C1 segment of cervical spinal cord (tissue), 14 donors: ENCODE results near the gene MRPL38.

Source experiments
- DNase-seq, 14 donors: peaks; one replicate each; lab custom pipeline; 2025; lab: John Stamatoyannopoulos, UW

The MRPL38 gene

GRCh38 chr17:75904749-75905521 lies at the start of gene MRPL38:
Gene MRPL38, minus strand, starts transcription at chr17:75904884. Its CDS starts 9 bp downstream, at chr17:75904875.
- peak; percentile 61 to 98 (median 84) for DNase-seq

- no peak for DNase-seq
These were observed 46.3 kb upstream of the MRPL38 start for GRCh38 chr17:75950855-75951554.

DNA sequence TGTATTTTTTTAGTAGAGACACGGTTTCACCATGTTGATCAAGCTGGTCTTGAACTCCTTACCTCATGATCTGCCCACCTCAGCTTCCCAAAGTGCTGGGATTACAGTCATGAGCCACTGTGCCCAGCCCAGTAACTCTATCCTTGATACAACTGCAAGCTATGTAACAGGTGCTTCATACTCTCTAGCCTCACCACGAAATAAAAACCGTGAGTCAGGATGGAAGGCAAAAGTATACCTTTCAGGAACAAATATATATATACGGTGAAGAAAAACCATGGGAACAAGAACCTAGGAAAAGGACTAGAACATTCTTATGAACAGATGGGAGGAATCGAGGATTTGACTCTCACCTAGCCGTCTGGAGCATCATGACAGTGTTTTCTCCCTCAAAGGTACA lies 45.7 kb upstream of the MRPL38 start:
- no peak for DNase-seq

DNA sequence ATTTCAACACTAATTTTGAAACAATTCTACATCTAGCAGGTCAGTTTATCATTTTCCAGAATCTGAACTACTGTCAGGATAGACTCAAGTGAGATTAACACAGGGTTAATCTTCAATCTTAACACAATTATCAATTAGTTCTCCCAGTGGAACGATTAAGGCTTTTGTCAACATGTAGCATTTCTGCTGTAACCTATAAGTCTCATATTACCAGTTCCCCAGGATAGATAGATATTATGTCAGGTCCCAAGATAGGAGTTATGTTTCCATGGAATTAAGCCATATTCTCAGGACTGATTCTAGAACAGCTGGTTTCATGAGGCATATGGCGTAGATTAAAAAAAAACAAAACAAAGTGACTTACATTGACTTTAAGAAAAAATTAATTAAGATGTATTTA lies 40.5 kb upstream of the MRPL38 start:
- no peak for DNase-seq

GRCh38 chr17:75943491-75943890 lies 38.8 kb upstream of the MRPL38 start:
- DNase-seq, result no peak

GRCh38 chr17:75942473-75942872 lies 37.8 kb upstream of the MRPL38 start:
- no peak for DNase-seq

DNA sequence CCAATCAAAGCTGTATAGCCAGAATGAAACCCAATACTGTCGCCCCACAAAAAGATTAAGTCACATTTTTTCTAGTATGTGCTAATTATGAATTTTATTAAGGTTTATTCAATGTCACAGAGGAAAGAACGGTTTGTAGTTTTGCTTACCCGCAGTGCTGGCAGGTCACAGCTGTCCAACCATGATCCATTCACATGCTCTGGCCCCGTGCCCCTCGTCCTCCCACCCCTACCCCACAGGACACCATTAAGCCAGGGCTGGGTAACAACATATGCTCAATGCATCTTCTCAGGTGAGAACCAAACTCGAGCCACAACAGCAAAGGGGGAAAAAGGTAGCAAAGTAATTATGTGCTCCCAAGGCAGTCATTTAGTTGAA lies 36.7 kb upstream of the MRPL38 start:
- DNase-seq, result no peak

DNA sequence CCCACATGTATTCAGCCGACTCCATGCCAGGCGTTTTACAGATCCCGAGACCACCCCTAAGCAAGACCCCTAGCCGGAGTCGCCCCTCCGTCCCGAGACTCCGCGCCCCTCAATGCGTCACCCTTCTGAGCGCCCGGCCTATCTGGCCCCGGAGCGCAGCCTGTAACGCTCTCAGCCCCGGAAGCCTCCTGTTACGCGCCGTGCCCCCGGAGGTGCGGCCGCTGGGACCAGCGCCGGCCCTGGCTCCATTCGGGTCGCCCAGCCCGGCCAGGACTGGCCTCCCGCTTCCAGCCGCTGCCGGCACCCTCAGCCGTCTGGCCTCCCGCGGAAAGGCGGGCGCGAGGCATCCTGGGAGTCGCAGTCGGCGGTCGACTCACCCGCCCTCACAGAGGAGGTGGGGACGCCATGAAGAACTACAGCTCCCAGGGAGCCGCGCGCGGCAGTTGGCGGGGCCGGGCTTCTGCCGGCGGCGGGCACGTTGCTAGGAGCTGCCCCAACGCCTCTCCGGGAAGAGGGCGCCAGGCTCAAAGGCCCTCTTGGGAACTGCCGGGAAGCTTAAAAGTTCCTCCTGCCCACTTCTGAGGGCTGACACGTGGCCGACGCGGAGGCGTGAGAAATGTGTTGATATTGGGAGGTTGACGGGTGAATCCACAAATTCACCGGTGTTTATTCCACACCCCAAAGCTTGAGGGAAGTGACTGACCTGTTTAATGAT lies 36.2 kb upstream of the MRPL38 start, which contains the start of gene FBF1:
Gene FBF1, minus strand, starts transcription at position 316 of the 715 bp plus-strand sequence. CDS start 2,893 bp downstream, outside the sequence.
- DNase-seq, result peak; percentile 34 to 97 (median 92)

DNA sequence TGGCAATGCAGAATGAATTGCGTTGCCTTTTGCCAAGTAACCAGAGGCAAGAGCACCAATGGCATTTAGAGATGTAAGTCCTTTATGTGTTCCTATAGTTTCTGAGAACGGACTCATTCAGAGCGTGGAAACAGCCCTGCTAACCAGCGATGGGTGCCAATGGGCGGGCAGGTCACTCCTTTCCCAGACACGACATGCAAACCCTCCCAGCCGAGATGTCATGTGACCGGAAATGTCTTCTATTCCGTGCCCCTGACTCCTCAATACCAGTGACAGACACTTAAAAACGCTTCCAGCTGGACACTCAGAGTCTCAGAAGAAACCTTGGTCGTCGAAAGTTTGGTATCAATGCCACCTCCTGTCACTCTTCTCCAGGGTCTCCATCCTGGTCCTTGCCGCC lies 33.0 kb upstream of the MRPL38 start:
- DNase-seq, result no peak

DNA sequence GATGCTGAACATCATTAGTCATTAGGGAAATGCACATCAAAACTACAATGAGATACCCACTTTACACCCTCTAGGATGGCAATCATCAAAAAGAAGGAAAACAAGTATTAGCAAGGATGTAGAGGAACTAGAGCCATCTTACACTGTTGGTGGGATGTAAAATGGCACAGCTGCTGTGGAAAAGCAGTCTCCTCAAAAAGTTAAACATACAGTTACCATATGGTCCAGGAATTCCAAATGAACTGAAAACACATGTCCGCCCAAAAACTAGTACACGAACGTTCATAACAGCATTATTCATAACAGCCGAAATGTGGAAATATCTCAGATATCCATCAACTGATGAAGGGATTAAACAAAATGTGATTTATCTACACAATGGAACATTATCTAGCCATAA lies 29.1 kb upstream of the MRPL38 start:
- DNase-seq, result no peak

GRCh38 chr17:75932852-75933251 lies 28.2 kb upstream of the MRPL38 start:
- no peak for DNase-seq

- no peak for DNase-seq
These were observed 26.4 kb upstream of the MRPL38 start for GRCh38 chr17:75931062-75931461.

GRCh38 chr17:75927286-75927922 lies 22.7 kb upstream of the MRPL38 start:
- no peak for DNase-seq

DNA sequence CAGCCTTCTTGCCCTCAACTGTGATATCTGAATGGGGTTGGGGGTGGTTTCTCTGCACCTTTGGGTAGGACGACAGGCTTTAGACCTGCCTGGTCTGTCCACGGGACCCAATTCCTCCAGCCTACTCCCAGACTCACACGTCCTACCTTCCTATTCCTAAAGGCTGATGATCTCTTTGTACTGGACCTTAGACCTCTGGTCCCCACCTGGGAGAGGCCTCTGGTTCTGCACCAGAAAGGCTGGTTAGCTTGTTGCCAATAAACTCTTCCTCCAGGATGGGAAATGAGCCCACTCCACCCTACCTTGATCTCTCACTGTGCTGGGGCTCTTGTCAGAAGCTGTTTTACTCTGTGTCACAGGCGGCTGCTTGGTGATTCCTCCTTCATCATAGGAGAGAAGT lies 21.8 kb upstream of the MRPL38 start:
- no peak for DNase-seq

DNA sequence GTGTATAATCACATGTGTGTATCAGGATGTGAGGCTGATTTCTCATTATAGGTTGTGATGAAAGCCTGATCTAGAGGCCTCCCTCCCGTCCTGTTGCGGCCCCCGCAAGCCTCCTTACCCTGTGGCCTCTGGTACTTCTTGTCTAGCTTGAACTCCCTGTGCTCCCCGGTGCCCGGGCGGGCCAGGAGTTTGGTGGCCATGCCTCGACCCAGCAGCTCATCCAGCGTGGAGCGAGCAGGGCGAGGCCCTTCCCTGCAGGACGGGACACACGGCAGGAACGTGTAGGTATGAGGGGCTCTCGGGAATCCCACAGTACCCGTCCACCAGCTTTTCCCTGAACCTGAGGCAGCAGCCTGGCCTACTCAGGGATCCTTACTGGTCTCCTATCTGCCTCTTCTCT lies 21.2 kb upstream of the MRPL38 start:
- DNase-seq, result no peak

DNA sequence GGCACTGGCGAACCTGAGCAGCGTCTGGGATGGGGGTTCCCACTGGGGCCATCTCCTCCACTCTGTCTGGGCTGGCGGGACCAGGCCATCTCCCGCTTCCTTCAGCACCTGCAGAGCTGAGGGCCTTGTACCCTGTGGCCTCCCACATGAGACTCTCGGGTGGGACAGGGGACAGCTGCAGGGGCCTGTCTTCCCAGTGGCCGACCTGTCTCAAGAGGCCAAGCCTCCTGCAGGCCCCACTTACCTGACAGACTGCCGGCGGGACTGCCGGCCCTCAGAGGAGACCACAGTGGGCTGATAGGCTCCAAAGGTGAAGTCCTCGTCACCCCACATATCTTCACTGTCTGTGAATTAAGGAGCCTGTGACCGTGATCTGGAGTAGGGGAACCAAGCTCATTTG lies 20.4 kb upstream of the MRPL38 start:
- no peak for DNase-seq

GRCh38 chr17:75922963-75923874 lies 18.5 kb upstream of the MRPL38 start:
- no peak for DNase-seq

- DNase-seq, result no peak
These were observed 17.7 kb upstream of the MRPL38 start for GRCh38 chr17:75922173-75922961.

DNA sequence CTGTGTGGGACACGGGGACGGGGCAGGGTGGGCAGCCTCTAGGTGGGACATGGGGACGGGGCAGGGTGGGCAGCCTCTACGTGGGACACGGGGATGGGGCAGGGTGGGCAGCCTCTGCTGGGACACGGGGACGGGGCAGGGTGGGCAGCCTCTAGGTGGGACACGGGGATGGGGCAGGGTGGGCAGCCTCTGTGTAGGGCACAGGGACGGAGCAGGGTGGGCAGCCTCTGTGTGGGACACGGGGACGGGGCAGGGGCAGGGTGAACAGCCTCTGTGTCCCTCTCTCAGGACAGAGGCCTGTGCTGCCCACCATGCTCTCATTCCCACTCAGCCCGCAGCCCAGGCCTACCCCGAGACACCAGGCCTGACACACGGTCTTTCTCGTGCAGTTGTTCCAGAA lies 16.9 kb upstream of the MRPL38 start:
- DNase-seq, result no peak

DNA sequence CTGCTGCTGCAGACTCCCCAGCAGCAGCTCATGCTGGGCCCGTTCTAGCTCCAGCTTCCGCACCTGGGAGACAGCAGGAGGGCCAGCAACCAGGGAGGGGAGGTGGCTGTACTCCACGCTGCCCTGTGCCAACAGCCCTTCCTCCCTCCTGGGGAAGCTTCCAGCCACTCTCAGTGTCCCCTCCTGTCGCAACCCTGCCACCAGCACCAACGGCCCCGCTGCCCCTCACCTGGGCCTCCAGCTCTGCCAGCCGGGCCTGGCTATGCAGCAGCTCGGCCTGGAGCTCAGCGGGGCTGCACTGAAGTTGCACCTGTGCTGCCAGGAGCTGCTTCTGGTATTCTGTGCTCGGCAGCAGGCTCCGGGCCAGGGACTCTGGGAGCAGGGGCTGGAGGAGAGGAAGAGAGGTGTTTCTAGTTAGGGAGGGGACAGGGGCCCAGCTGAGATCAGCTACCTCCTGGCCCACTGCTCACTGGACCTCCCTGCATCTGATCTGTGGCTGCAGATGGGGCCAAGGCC lies 15.4 kb upstream of the MRPL38 start:
- DNase-seq, result peak in 1 of 14 donors; percentile 67
